Gastrocnemius medialis (tissue), 4 donors: ENCODE measurements around the gene NVL.

Experiments
- CTCF ChIP-seq, 5 experiments: fragments of 450-650 bp in 3 of 5; fragments of 200-600 bp in 2 of 5; sonication (generic) in 2 of 5; IDR thresholded peaks in 4 of 5; conservative IDR thresholded peaks in 1 of 5; 1 replicate in 4 of 5; 2 replicates in 1 of 5; pipeline ENCODE4 v1.5.1; 2016 to 2019; ENCODE audit warnings: antibody characterized with exemption in 5 of 5, mild to moderate bottlenecking in 3 of 5, moderate library complexity in 3 of 5
- POLR2A ChIP-seq, 2 donors: fragments of 450-650 bp; IDR thresholded peaks; one replicate each; pipeline ENCODE4 v1.6.1; 2017; ENCODE audit warnings: antibody characterized with exemption in 2 of 2, mild to moderate bottlenecking in 2 of 2, moderate library complexity in 2 of 2

- peak; percentile 20 to 60 (median 51) for TF ChIP-seq CTCF (IDR thresholded peaks at IDR 0.05 in 4 of 5, conservative IDR thresholded peaks at IDR 0.05 in 1 of 5)
- TF ChIP-seq POLR2A (IDR thresholded peaks at IDR 0.05), result no peak
Measured at GRCh38 chr1:224333309-224333926, 3.4 kb upstream of the NVL start.
